Epithelial cell of esophagus (primary cell): ENCODE results near the gene ATXN1.
A peak's percentile ranks its signal among the peaks of the same experiment; 100 is the strongest.

Experiments
- DNase-seq: peaks from one replicate; pipeline ENCODE4 v3.0.0; 2010; ENCODE audit warnings: low read depth
- H3K4me3 ChIP-seq: 2 replicates; pipeline ENCODE4 v1.5.1; 2011; ENCODE audit warnings: mild to moderate bottlenecking, low read length, control low read depth
- CTCF ChIP-seq: IDR thresholded peaks from 2 replicates; pipeline ENCODE4 v1.5.1; 2011; ENCODE audit warnings: low read depth, mild to moderate bottlenecking, low read length, control low read depth, inconsistent platforms; ENCODE audit not compliant: insufficient read depth; ENCODE audit errors: missing control alignments

ATXN1 gene

DNA sequence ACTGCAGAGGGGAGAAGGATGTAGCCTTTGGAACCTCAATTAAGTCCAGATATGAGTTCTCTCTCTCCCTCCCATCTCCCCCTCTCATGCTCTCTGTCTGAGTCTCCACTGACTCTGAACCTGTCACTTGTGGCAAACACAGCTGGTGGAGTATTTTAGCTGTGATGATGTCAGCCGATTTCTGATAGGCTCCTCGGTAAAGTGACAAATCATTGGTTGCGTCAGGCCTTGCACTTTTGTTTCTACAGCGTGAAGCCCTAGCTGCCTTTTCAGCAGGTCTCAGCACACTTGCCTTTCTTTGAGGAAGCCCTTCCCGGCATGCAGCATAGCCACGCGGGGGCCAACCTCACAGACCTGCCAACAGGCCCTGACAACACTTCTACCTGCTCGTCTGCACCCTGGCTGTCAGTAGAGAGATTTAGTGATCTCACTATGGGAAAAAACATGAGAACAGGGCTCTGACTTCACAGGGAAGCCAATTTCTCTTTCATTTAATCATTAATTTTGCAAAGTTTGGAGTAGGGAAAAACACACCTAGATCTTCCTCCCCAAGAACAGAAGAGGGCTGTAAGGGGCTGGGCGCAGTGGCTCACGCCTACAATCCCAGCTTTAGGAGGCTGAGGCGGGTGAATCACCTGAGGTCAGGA is 438.5 kb downstream of the ATXN1 start:
- H3K4me3 ChIP-seq, result no peak overlapping the region
- TF ChIP-seq CTCF, result no peak
- DNase-seq, result peak; percentile 92

GRCh38 chr6:16321826-16322225 is 439.4 kb downstream of the ATXN1 start:
- H3K4me3 ChIP-seq, result no peak overlapping the region
- TF ChIP-seq CTCF, result no peak
- DNase-seq, result no peak

DNA sequence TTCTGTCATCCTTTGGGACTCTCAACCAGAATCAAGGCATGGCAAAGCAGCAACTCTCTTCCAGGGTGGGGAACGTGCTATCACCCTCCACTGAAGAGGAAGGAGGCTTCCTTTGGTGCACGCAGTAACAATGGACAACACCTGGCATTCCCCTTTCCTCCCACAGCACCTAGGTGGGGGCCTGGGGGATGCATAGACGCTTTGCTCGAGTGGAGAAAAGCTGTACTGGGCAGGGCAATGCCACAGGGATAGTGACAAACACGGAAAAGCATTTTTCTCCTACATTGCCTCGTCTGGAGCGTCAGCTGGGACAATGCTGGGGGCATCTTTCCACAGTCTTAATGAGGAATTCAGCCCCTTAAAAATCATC is 439.9 kb downstream of the ATXN1 start:
- no peak for DNase-seq
- H3K4me3 ChIP-seq, result no peak overlapping the region
- no peak for TF ChIP-seq CTCF

DNA sequence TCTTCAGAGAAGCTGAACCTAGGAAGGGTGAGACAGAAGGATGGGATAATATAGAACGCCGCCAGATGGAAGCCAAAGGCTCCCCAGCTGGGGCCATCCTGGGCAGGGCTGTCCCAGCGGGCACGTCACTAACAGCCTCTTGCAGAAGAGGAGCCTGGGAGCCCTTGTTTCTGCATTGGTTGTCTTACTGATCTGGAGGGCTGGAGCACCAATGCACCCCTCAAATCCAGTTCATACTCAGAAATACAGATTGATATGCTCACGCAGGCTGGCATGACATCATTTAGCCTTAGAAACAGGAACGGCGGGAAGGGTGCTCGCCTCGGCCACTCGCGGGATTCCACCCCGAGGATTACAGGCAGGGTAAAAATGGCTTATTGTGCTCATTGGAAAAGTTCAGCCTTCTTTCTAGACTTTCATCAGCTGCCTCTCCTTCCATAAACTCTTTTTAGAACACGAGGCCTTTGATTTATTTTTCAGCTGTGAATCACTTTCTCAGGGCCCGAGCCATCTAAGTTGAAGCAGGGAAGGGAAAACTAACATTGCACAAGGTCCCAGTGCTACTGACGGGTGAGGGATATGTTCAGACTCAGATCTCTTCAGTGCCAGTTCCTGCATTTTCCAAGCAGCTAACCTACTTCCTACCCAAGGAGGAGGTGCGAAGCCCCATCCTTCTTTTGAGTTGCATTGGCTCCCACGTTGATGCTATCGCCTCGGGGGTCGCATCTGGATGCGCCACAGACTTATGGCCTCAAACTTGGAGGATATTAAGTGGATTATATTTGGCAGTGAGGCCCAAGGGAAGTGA is 440.5 kb downstream of the ATXN1 start:
- DNase-seq, result peak; percentile 48
- no peak overlapping the region for H3K4me3 ChIP-seq
- no peak for TF ChIP-seq CTCF

DNA sequence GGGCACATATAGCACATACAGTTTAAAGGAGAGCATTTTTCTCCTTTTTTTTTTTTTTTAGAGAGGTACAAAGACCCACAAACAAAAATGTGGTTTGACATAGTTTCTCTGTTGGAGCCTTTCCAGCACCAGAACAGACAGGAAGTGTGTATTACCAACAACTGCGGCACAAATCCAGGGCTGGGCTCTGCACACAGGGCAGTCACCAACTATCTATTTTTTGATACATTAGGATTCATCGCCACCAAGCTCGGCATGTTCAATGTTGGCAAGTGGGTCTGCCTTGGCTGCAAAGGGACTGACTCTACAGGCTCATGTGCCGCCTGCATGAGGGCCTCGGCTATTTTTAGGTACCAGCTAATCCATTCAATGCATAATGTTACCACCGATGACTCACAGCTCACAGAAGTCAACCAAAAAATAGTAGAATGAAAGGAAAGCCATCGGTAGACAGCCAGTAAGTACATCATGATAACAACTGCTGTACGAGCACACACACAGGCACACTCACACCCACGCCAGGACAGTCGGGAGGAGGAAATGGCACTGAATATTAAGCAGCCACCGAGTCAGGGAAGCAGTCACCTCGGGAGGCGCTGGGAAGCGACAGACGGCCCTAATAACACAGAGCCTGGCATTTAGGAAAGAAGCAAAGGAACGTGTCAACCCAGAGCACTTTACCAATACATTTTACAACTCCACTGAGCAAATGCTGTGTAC is 441.3 kb downstream of the ATXN1 start:
- H3K4me3 ChIP-seq, result no peak overlapping the region
- peak; percentile 86 for DNase-seq
- TF ChIP-seq CTCF, result no peak

- no peak overlapping the region for H3K4me3 ChIP-seq
- DNase-seq, result no peak
- TF ChIP-seq CTCF, result no peak
Observed at GRCh38 chr6:16318953-16319720, 442.1 kb downstream of the ATXN1 start.
